Thoracic aorta (tissue), 2 donors: ENCODE data around the gene CLGN. TPM values are rescaled to one million over a fixed set of nuclear protein-coding genes. Genes with fewer than 3 reads are reported as not detected.

Experiments
- ATAC-seq: fragments of 150-250 bp; one replicate; pipeline ENCODE4 v1.8.0; 2017; ENCODE audit warnings: low read depth; ENCODE audit not compliant: insufficient number of reproducible peaks, low FRiP score
- DNase-seq: peaks from one replicate; pipeline ENCODE4 v3.0.0-alpha.2; 2020; ENCODE audit warnings: low spot score
- H3K27ac ChIP-seq, 2 donors: fragments of 200-600 bp; sonication (generic); 1 replicate in 1 of 2; 2 replicates in 1 of 2; pipeline ENCODE4 v1.5.1; 2016; ENCODE audit warnings: mild to moderate bottlenecking in 2 of 2, moderate library complexity in 2 of 2
- H3K27me3 ChIP-seq: fragments of 200-600 bp; sonication (generic); replicated peaks from 2 replicates; pipeline ENCODE4 v1.6.0; 2016; ENCODE audit warnings: mild to moderate bottlenecking; ENCODE audit not compliant: insufficient read depth
- H3K36me3 ChIP-seq: fragments of 200-600 bp; sonication (generic); one replicate; pipeline ENCODE4 v1.5.1; 2016
- H3K4me1 ChIP-seq, 2 donors: fragments of 200-600 bp; sonication (generic); 1 replicate in 1 of 2; 2 replicates in 1 of 2; pipeline versions ENCODE4 v1.5.1 to v1.6.0; 2016; ENCODE audit warnings: low read depth in 2 of 2, mild to moderate bottlenecking in 1 of 2; ENCODE audit not compliant: control insufficient read depth in 1 of 2
- H3K4me3 ChIP-seq: fragments of 200-600 bp; sonication (generic); 2 replicates; pipeline ENCODE4 v1.5.1; 2016; ENCODE audit warnings: mild to moderate bottlenecking
- H3K9me3 ChIP-seq: fragments of 200-600 bp; sonication (generic); 2 replicates; pipeline ENCODE4 v1.5.1; 2016
- CTCF ChIP-seq: fragments of 200-600 bp; sonication (generic); IDR thresholded peaks from one replicate; pipeline ENCODE4 v1.5.1; 2019; ENCODE audit warnings: antibody characterized with exemption
- total RNA-seq, 2 donors: library from RNA; depleted of rRNA; stranded (reverse); fragments of >200 nt; gene quantifications; one replicate each; pipeline versions ENCODE4 v1.1.0 to v1.2.3, GENCODE V29; 2016

The CLGN gene
- total RNA-seq, 2 donors from 2014 or later, result 0.21 TPM; not detected in 1

- no peak overlapping the region for H3K27ac ChIP-seq
- H3K9me3 ChIP-seq, result no peaks in the 10 kb centered on the region
- no peaks in the 10 kb centered on the region for H3K4me1 ChIP-seq
- ATAC-seq, result no peak
- H3K27me3 ChIP-seq, result no peaks in the 10 kb centered on the region
- peaks cover 6% of the 10 kb centered on the region for H3K36me3 ChIP-seq
- no peak overlapping the region for H3K4me3 ChIP-seq
- no peak for TF ChIP-seq CTCF
- no peak for DNase-seq
These were observed 44.7 kb downstream of the CLGN start for GRCh38 chr4:140382732-140383131.

- no peaks in the 10 kb centered on the region for H3K27me3 ChIP-seq
These were observed 53.3 kb downstream of the CLGN start for GRCh38 chr4:140374130-140374477.

DNA sequence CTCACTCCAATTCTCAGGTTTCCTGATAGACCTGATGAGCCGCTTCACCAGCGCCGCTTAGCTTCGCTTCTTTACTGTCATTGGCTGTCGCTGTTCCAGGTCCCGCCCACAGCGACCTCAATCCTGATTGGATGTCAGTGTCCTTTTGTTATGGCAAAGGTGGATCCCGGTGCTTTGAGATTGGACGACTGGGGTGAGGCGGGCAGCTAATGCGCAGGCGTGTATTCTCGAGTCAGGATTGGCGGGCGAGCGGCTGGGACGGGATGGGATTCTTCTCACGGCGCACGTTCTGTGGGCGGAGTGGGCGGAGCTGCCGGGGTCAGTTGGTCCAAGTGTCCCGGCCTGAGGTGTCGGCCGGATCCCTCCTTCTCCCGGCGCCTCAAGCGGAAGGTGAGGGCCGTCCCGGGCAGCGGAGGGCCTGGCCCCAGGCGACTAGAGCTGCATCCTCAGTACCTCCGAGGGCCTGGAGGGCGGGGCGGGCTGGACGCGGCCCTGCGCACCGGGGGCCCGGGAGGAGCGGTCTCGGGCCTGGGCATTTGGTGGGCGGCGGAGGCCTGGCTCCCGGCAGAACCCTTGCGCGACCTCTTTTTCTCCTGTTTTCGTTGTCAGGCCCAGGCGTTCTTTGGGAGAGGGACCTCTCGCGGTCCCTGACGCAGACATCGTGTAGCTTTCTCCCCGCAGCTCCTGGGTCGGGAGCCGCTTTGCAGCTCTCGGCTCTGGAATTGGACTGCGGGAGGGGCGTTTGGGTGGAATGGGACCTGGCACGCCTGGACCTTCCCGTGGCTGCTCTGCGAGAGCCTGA lies 53.9 kb downstream of the CLGN start, which contains the start of gene SCOC:
Gene SCOC (plus strand): TSS at position 319 of the 802 bp plus-strand sequence. CDS start 5,525 bp downstream, outside the sequence.
- DNase-seq (peak; percentile 99), ATAC-seq (peak; percentile 100)
- Histone ChIP-seq H3K27ac (peak within 1 kb of the TSS; percentile 89 to 94), H3K27me3 (no peaks in the 10 kb centered on the region), H3K36me3 (no peaks in the 10 kb centered on the region), H3K9me3 (no peaks in the 10 kb centered on the region), H3K4me1 (peaks cover 11 to 39% of the 10 kb centered on the region in 2 donors), H3K4me3 (peak within 1 kb of the TSS; percentile 98)
- no peak for TF ChIP-seq CTCF

More at GRCh38 chr4:140374130-140374477, 53.3 kb downstream of the CLGN start:
- Histone ChIP-seq H3K27ac (peak overlapping the region; percentile 89 to 94), H3K4me1 (peaks cover 11 to 39% of the 10 kb centered on the region in 2 donors), H3K4me3 (peak overlapping the region; percentile 98), H3K9me3 (no peaks in the 10 kb centered on the region), H3K36me3 (no peaks in the 10 kb centered on the region)
- TF ChIP-seq CTCF, result no peak
- DNase-seq (no peak), ATAC-seq (no peak)

GRCh38 chr4:140372751-140373327 lies 54.6 kb downstream of the CLGN start:
- no peaks in the 10 kb centered on the region for H3K36me3 ChIP-seq
- peak; percentile 51 for TF ChIP-seq CTCF
- H3K9me3 ChIP-seq, result no peaks in the 10 kb centered on the region
- H3K27ac ChIP-seq, result peak overlapping the region; percentile 73 to 94
- no peaks in the 10 kb centered on the region for H3K27me3 ChIP-seq
- peak overlapping the region; percentile 98 for H3K4me3 ChIP-seq
- H3K4me1 ChIP-seq, result peaks cover 11 to 39% of the 10 kb centered on the region in 2 donors
- DNase-seq (no peak), ATAC-seq (no peak)

DNA sequence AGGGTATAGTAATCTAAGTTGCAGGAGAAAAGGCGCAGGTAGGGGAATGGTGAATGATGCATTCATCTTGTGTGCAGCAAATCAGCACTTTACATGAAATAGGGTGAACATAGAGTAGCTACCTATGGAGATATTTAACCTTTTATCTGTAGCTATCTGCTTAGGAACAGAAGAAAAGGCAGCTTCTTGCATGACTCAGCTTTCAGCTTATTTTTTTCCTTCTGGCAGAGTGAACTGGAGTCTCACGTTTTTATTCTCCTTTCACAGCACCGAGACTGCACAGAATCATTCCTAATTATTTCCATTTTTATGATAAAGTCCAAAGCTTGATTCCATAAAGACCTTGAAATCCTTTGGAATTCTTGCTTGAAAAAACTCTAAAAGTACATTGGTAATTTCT lies 58.8 kb downstream of the CLGN start:
- Histone ChIP-seq H3K27ac (no peak overlapping the region), H3K4me3 (no peak overlapping the region), H3K4me1 (peaks cover 0 to 4% of the 10 kb centered on the region in 2 donors), H3K36me3 (no peaks in the 10 kb centered on the region), H3K27me3 (no peaks in the 10 kb centered on the region), H3K9me3 (no peaks in the 10 kb centered on the region)
- no peak for ATAC-seq
- no peak for DNase-seq
- TF ChIP-seq CTCF, result no peak
